ENCODE measurements around the gene NCAPD3. TPM values are rescaled to one million over a fixed set of nuclear protein-coding genes. Genes with fewer than 3 reads are reported as not detected.
"Not testable (repeated sequence)": the region's sequence is repeated elsewhere in the genome, so short reads cannot be mapped to it uniquely, and the experiment has no call there.

NCAPD3 gene
- polyA plus RNA-seq, 3 donors, result 4.0 to 15.2 (median 6.0) TPM

DNA sequence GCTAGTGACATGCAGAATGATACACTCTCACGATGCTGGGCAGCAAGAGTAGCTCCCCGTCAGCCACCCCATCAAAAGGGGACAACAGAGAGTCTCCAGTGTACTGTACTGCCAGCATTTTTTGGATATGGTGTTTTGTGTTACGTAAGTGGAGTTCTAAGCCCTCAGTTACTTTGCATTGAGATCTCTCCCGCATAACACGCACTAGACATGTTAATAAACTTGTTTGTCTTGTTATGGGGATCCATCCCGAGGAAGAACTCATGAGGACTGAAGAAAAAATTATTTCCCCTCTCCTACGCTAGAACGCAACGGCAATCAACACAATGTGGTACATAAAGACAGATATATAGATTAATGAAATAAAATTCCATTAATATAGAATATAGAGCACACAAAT, 24.2 kb downstream of the NCAPD3 start:
- no peaks in the 10 kb centered on the region for H3K9me3 Mint-ChIP-seq
- intact Hi-C loops (cut with micrococcal nuclease), result no loop called here

GRCh38 chr11:134196756-134197155, 27.0 kb downstream of the NCAPD3 start:
- H3K4me3 ChIP-seq (replicated peaks in 1 of 3; ENCODE audit: low read depth in 2 of 3, low read length in 3 of 3), result no peak overlapping the region
- H3K27me3 ChIP-seq (ENCODE audit: control insufficient read depth in 2 of 2, insufficient read depth in 2 of 2, low read length in 2 of 2), result no peaks in the 10 kb centered on the region
- H2AFZ ChIP-seq (ENCODE audit: insufficient read depth, low read depth, low read length, poor library complexity, severe bottlenecking), result no peak overlapping the region
- H3K4me1 ChIP-seq (ENCODE audit: control insufficient read depth in 1 of 2, insufficient read depth in 2 of 2, low read length in 2 of 2), result no peaks in the 10 kb centered on the region
- H3K4me2 ChIP-seq (replicated peaks; ENCODE audit: extremely low read depth, low read length, poor library complexity, severe bottlenecking), result no peak overlapping the region
- Mint-ChIP-seq H3K36me3 (peaks cover 74 to 84% of the 10 kb centered on the region in 2 donors), H3K27me3 (ENCODE audit: low read depth in 3 of 3) (peaks cover 0 to 2% (median 0%) of the 10 kb centered on the region in 3 donors), H3K27ac (no peak overlapping the region), H3K4me3 (no peak overlapping the region), H3K4me1 (no peaks in the 10 kb centered on the region), H3K9me3 (no peaks in the 10 kb centered on the region)
- TF ChIP-seq, protein P1, sequence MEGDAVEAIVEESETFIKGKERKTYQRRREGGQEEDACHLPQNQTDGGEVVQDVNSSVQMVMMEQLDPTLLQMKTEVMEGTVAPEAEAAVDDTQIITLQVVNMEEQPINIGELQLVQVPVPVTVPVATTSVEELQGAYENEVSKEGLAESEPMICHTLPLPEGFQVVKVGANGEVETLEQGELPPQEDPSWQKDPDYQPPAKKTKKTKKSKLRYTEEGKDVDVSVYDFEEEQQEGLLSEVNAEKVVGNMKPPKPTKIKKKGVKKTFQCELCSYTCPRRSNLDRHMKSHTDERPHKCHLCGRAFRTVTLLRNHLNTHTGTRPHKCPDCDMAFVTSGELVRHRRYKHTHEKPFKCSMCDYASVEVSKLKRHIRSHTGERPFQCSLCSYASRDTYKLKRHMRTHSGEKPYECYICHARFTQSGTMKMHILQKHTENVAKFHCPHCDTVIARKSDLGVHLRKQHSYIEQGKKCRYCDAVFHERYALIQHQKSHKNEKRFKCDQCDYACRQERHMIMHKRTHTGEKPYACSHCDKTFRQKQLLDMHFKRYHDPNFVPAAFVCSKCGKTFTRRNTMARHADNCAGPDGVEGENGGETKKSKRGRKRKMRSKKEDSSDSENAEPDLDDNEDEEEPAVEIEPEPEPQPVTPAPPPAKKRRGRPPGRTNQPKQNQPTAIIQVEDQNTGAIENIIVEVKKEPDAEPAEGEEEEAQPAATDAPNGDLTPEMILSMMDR (IDR thresholded peaks at IDR 0.05), result no peak
- WGBS (ENCODE audit: insufficient coverage), result no CpG with 5 or more reads among the region's 4 CpGs
- peaks cover 44 to 75% of the 10 kb centered on the region in 2 donors for H3K36me3 ChIP-seq (replicated peaks in 1 of 2; ENCODE audit: control insufficient read depth in 1 of 2, insufficient read depth in 2 of 2, low read length in 2 of 2)
- no peaks in the 10 kb centered on the region for H3K79me2 ChIP-seq (ENCODE audit: insufficient read depth, low read length)
- no peaks in the 10 kb centered on the region for H3K9me3 ChIP-seq (replicated peaks in 1 of 2; ENCODE audit: control insufficient read depth in 1 of 2, insufficient read depth in 1 of 2, low read length in 2 of 2)
- intact Hi-C loops (cut with micrococcal nuclease), result no loop called here
- H3K9ac ChIP-seq (ENCODE audit: insufficient read depth, low read length, poor library complexity, severe bottlenecking), result no peak overlapping the region
- no peak for DNase-seq
- no peaks in the 10 kb centered on the region for H4K20me1 ChIP-seq (ENCODE audit: insufficient read depth, low read length)
- H3K27ac ChIP-seq (ENCODE audit: low read depth in 1 of 2, low read length in 2 of 2), result no peak overlapping the region

More for the DNA sequence above, 24.2 kb downstream of the NCAPD3 start:
- H3K4me3 ChIP-seq (replicated peaks in 1 of 3; ENCODE audit: low read depth in 2 of 3, low read length in 3 of 3), result no peak overlapping the region
- WGBS (ENCODE audit: insufficient coverage), result 90% methylated on average over 2 of the region's 9 CpGs
- DNase-seq, result no peak
- Mint-ChIP-seq H3K36me3 (peaks cover 80 to 86% of the 10 kb centered on the region in 2 donors), H3K4me3 (no peak overlapping the region), H3K27ac (peak overlapping the region in 1 of 7 donors; percentile 51), H3K27me3 (ENCODE audit: low read depth in 3 of 3) (peaks cover 0 to 2% (median 0%) of the 10 kb centered on the region in 3 donors), H3K4me1 (no peaks in the 10 kb centered on the region)
- no peak overlapping the region for H2AFZ ChIP-seq (ENCODE audit: insufficient read depth, low read depth, low read length, poor library complexity, severe bottlenecking)
- peaks cover 50 to 75% of the 10 kb centered on the region in 2 donors for H3K36me3 ChIP-seq (replicated peaks in 1 of 2; ENCODE audit: control insufficient read depth in 1 of 2, insufficient read depth in 2 of 2, low read length in 2 of 2)
- no peaks in the 10 kb centered on the region for H3K9me3 ChIP-seq (replicated peaks in 1 of 2; ENCODE audit: control insufficient read depth in 1 of 2, insufficient read depth in 1 of 2, low read length in 2 of 2)
- TF ChIP-seq, protein P1 (IDR thresholded peaks at IDR 0.05), result no peak
- no peaks in the 10 kb centered on the region for H3K27me3 ChIP-seq (ENCODE audit: control insufficient read depth in 2 of 2, insufficient read depth in 2 of 2, low read length in 2 of 2)
- no peaks in the 10 kb centered on the region for H3K79me2 ChIP-seq (ENCODE audit: insufficient read depth, low read length)
- H4K20me1 ChIP-seq (ENCODE audit: insufficient read depth, low read length), result no peaks in the 10 kb centered on the region
- H3K27ac ChIP-seq (ENCODE audit: low read depth in 1 of 2, low read length in 2 of 2), result no peak overlapping the region
- H3K4me2 ChIP-seq (replicated peaks; ENCODE audit: extremely low read depth, low read length, poor library complexity, severe bottlenecking), result no peak overlapping the region
- H3K4me1 ChIP-seq (ENCODE audit: control insufficient read depth in 1 of 2, insufficient read depth in 2 of 2, low read length in 2 of 2), result no peaks in the 10 kb centered on the region
- H3K9ac ChIP-seq (ENCODE audit: insufficient read depth, low read length, poor library complexity, severe bottlenecking), result no peak overlapping the region

GRCh38 chr11:134188092-134188491, 35.7 kb downstream of the NCAPD3 start:
- H3K4me2 ChIP-seq (replicated peaks; ENCODE audit: extremely low read depth, low read length, poor library complexity, severe bottlenecking); H3K9me3 ChIP-seq (replicated peaks in 1 of 2; ENCODE audit: control insufficient read depth in 1 of 2, insufficient read depth in 1 of 2, low read length in 2 of 2); H3K27ac ChIP-seq (ENCODE audit: low read depth in 1 of 2, low read length in 2 of 2); H3K4me3 Mint-ChIP-seq; H3K9me3 Mint-ChIP-seq; H3K9ac ChIP-seq (ENCODE audit: insufficient read depth, low read length, poor library complexity, severe bottlenecking); H2AFZ ChIP-seq (ENCODE audit: insufficient read depth, low read depth, low read length, poor library complexity, severe bottlenecking); H3K4me1 Mint-ChIP-seq; intact Hi-C loops (cut with micrococcal nuclease); H3K27me3 Mint-ChIP-seq (ENCODE audit: low read depth in 3 of 3); H3K79me2 ChIP-seq (ENCODE audit: insufficient read depth, low read length); H3K4me1 ChIP-seq (ENCODE audit: control insufficient read depth in 1 of 2, insufficient read depth in 2 of 2, low read length in 2 of 2); H4K20me1 ChIP-seq (ENCODE audit: insufficient read depth, low read length); DNase-seq; H3K27me3 ChIP-seq (ENCODE audit: control insufficient read depth in 2 of 2, insufficient read depth in 2 of 2, low read length in 2 of 2); H3K4me3 ChIP-seq (replicated peaks in 1 of 3; ENCODE audit: low read depth in 2 of 3, low read length in 3 of 3): not testable (repeated sequence)
- H3K27ac Mint-ChIP-seq, result peak overlapping the region in 1 of 7 donors; percentile 51
- peaks cover 77 to 92% of the 10 kb centered on the region in 2 donors for H3K36me3 Mint-ChIP-seq
- 96% methylated on average over 8 of the region's 8 CpGs for WGBS (ENCODE audit: insufficient coverage)
- peaks cover 66 to 94% of the 10 kb centered on the region in 2 donors for H3K36me3 ChIP-seq (replicated peaks in 1 of 2; ENCODE audit: control insufficient read depth in 1 of 2, insufficient read depth in 2 of 2, low read length in 2 of 2)

Data from CD14-positive monocyte (primary cell).